Small intestine (tissue), 7 donors: ENCODE data around the gene UNC13D. TPM values are rescaled to one million over a fixed set of nuclear protein-coding genes. Genes with fewer than 3 reads are reported as not detected.
"Not testable (repeated sequence)": the region's sequence is repeated elsewhere in the genome, so short reads cannot be mapped to it uniquely, and the experiment has no call there.

Source experiments
- DNase-seq, 2 donors: peaks; one replicate each; pipeline versions ENCODE4 v3.0.0 to v3.0.0-alpha.2; 2013
- FAIRE-seq: peaks from 2 replicates; lab custom pipeline; 2012; peaks lifted over from hg19 to GRCh38; lab: Jason Lieb, UNC
- H3K27ac ChIP-seq, 3 donors: one replicate each; pipeline ENCODE4 v1.5.1; 2013; ENCODE audit warnings: low read length in 2 of 3, mild to moderate bottlenecking in 2 of 3, control low read depth in 1 of 3, inconsistent platforms in 1 of 3, low read depth in 1 of 3, moderate library complexity in 1 of 3
- H3K27me3 ChIP-seq, 3 donors: one replicate each; pipeline ENCODE4 v1.6.1; 2013; ENCODE audit warnings: low read length in 3 of 3, inconsistent platforms in 1 of 3; ENCODE audit not compliant: control insufficient read depth in 3 of 3, insufficient read depth in 3 of 3
- H3K36me3 ChIP-seq, 3 donors: one replicate each; pipeline ENCODE4 v1.6.1; 2013; ENCODE audit warnings: low read length in 3 of 3, inconsistent platforms in 1 of 3, low read depth in 1 of 3, mild to moderate bottlenecking in 1 of 3, moderate library complexity in 1 of 3; ENCODE audit not compliant: control insufficient read depth in 3 of 3, insufficient read depth in 2 of 3
- H3K4me1 ChIP-seq, 3 donors: one replicate each; pipeline ENCODE4 v1.6.1; 2013; ENCODE audit warnings: low read length in 2 of 3, inconsistent platforms in 1 of 3, low read depth in 1 of 3, mild to moderate bottlenecking in 1 of 3, moderate library complexity in 1 of 3; ENCODE audit not compliant: control insufficient read depth in 3 of 3, insufficient read depth in 2 of 3
- H3K4me3 ChIP-seq, 3 donors: one replicate each; pipeline ENCODE4 v1.5.1; 2013; ENCODE audit warnings: low read length in 3 of 3, control low read depth in 1 of 3, inconsistent platforms in 1 of 3, low read depth in 1 of 3, mild to moderate bottlenecking in 1 of 3, moderate library complexity in 1 of 3
- H3K9me3 ChIP-seq, 2 donors: one replicate each; pipeline ENCODE4 v1.6.1; 2013; ENCODE audit warnings: low read depth in 1 of 2, low read length in 1 of 2; ENCODE audit not compliant: control insufficient read depth in 2 of 2, insufficient read depth in 1 of 2
- WGBS, 3 donors: extraction: QIAGEN DNeasy Blood & Tissue Kit; methylation state at CpG; one replicate each; pipeline ENCODE4 v1.1.7; 2013; 5-methylcytosine and 5-hydroxymethylcytosine counted together
- polyA plus RNA-seq, 4 donors: library from polyadenylated mRNA; stranded (reverse) in 3 of 4; unstranded in 1 of 4; fragments of 200-250 nt in 3 of 4; fragments of 120-200 nt in 1 of 4; gene quantifications; one replicate each; pipeline versions ENCODE4 v1.2.1 to v1.2.3, GENCODE V29; 2013
- donor health status: healthy with polysubstance abuse.
- donor health status: control.
- donor health status: control.
- donor health status: Bipolar disorder and iron deficiency.
- donor health status: healthy.

The UNC13D gene
- polyA plus RNA-seq, 4 donors = 8.1 to 40.3 (median 12.6) TPM

DNA sequence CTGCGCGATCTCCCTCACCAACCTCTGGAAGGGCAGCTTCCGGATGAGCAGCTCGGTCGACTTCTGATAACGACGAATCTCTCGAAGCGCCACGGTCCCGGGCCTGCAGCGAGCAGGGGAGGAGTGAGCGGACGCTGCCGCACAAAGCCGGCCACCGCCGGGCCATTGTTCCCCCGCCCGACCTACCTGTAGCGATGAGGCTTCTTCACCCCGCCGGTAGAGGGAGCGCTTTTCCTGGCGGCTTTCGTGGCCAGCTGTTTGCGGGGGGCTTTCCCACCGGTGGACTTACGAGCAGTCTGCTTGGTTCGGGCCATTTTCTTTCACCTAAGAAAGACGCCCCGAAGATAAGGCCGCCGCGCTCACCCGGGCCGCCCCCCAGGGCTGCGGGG, 65.3 kb downstream of the UNC13D start:
- Histone ChIP-seq H3K4me1 (peaks cover 0 to 25% (median 3%) of the 10 kb centered on the region in 3 donors), H3K36me3 (peaks cover 10 to 31% (median 10%) of the 10 kb centered on the region in 3 donors), H3K27ac (peak overlapping the region; percentile 95 to 99 (median 98)), H3K9me3 (no peaks in the 10 kb centered on the region), H3K4me3 (peak overlapping the region; percentile 86 to 99 (median 97)), H3K27me3 (no peaks in the 10 kb centered on the region)
- FAIRE-seq = no peak
- 0% methylated on average over 33 to 38 of the region's 38 CpGs for WGBS, 3 donors
- DNase-seq = peak in 1 of 2 donors; percentile 64

DNA sequence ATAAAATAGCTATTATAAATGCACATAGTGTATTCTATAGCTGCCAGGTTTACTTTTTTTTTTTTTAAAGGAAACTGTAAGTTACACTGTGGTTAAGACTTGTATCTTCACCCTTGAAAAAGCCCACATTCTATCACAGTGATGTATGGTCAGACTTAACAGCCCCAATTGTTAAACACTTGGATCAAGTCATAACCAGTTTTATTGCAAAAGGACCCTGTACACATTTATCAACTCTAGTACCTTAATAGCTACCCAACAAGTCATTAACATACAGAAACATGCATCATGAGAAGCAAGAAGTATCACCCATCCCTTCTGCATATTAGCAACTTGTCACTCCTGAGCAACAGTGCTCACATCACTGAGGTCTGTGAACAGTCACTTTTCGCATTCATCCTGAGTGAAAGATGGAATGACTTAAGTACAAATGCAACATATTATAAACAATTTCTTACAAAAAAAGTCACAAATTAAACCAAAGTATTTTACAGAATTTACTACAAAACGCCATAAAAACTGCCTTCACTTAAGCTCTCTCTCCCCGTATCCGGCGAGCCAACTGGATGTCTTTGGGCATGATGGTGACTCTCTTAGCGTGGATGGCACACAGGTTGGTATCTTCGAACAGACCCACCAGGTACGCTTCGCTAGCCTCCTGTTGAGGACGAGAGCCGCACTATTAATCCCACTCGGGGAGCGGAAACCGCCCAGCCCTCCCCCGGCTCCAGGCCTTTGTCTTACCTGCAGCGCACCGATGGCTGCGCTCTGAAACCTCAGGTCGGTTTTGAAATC, 65.9 kb downstream of the UNC13D start:
- FAIRE-seq, H3K27me3 ChIP-seq, H3K9me3 ChIP-seq: not testable (repeated sequence)
- H3K4me3 ChIP-seq = peak overlapping the region; percentile 86 to 99 (median 97)
- peaks cover 0 to 22% (median 0%) of the 10 kb centered on the region in 3 donors for H3K4me1 ChIP-seq
- WGBS, 3 donors = 1% methylated on average over 19 of the region's 19 CpGs
- H3K36me3 ChIP-seq = peaks cover 10 to 35% (median 10%) of the 10 kb centered on the region in 3 donors
- DNase-seq = peak in 1 of 2 donors; percentile 39
- H3K27ac ChIP-seq = peak overlapping the region; percentile 95 to 99 (median 98)

DNA sequence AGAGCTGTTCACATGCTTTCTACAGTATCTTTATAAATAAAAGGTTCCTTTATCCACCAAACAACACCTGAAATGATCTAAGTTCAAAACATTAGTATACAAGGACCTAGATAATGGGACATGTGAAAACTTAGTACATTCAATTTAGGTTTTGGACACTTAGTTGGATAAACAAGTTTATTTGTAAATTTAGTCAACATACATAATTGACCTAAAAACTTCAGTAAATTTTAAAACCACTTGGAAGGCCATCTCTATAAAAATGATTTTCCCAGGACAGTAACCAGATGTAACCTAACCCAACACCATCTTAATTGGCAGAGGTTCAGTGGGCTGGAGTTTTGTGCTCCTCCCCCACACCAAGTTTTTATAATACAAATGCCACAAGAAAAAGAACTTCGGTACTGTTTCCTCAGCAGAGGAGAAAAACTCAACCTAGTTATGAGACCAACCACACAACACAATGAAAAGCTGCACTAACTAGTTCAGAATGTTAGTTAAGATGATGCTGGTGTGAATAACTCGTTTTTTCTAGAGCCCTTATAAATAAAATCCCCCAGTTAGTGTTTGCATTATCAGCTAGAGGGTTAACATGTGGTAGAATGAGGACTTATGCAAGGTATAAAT, 66.8 kb downstream of the UNC13D start:
- Histone ChIP-seq H3K4me1 (peaks cover 0 to 26% (median 0%) of the 10 kb centered on the region in 3 donors), H3K9me3 (no peaks in the 10 kb centered on the region), H3K27ac (no peak overlapping the region), H3K27me3 (no peaks in the 10 kb centered on the region), H3K4me3 (peak overlapping the region in 2 of 3 donors; percentile 86 to 97), H3K36me3 (peaks cover 10 to 35% (median 10%) of the 10 kb centered on the region in 3 donors)
- WGBS, 3 donors = 5 to 8% (median 6%) methylated on average over 2 of the region's 2 CpGs
- peak in 1 of 2 donors; percentile 28 for DNase-seq
- no peak for FAIRE-seq

Other genes with a start within 250 kb of the UNC13D start
- gene SMIM5, start 211.0 kb downstream of the UNC13D start, polyA plus RNA-seq = 100 to 1,000 TPM in 1 of 4 donors, 10 to 100 TPM in 3; 10.4 to 114 (median 52.9) TPM
- 10 to 100 TPM; 14.6 to 41.2 (median 17.9) TPM for gene RECQL5, start 177.2 kb downstream of the UNC13D start, polyA plus RNA-seq
- 10 to 100 TPM; 52.6 to 92.7 (median 75.0) TPM for gene SAP30BP, start 177.1 kb downstream of the UNC13D start, polyA plus RNA-seq
- gene ITGB4, start 122.9 kb downstream of the UNC13D start, polyA plus RNA-seq = 100 to 1,000 TPM in 3 of 4 donors, 10 to 100 TPM in 1; 37.4 to 288 (median 155) TPM
- 100 to 1,000 TPM in 1 of 4 donors, 10 to 100 TPM in 3; 43.4 to 116 (median 81.4) TPM for gene GALK1, start 79.2 kb downstream of the UNC13D start, polyA plus RNA-seq
- gene UNK, start 59.6 kb downstream of the UNC13D start, polyA plus RNA-seq = 10 to 100 TPM in 3 of 4 donors, 1 to 10 TPM in 1; 8.9 to 34.3 (median 16.3) TPM
- gene WBP2, start 10.9 kb upstream of the UNC13D start, polyA plus RNA-seq = 100 to 1,000 TPM in 2 of 4 donors, 10 to 100 TPM in 2; 68.4 to 121 (median 99.8) TPM
- gene TRIM47, start 34.2 kb upstream of the UNC13D start, polyA plus RNA-seq = 10 to 100 TPM in 3 of 4 donors, 1 to 10 TPM in 1; 4.9 to 63.3 (median 43.8) TPM
- 10 to 100 TPM in 2 of 4 donors, 1 to 10 TPM in 2; 6.5 to 17.1 (median 11.3) TPM for gene TRIM65, start 52.5 kb upstream of the UNC13D start, polyA plus RNA-seq
- gene MRPL38, start 60.5 kb upstream of the UNC13D start, polyA plus RNA-seq = 10 to 100 TPM; 56.9 to 93.5 (median 65.1) TPM
- 10 to 100 TPM in 1 of 4 donors, 1 to 10 TPM in 3; 2.2 to 45.7 (median 5.4) TPM for gene FBF1, start 96.6 kb upstream of the UNC13D start, polyA plus RNA-seq
- gene ACOX1, start 134.8 kb upstream of the UNC13D start, polyA plus RNA-seq = 100 to 1,000 TPM in 1 of 4 donors, 10 to 100 TPM in 3; 20.6 to 111 (median 62.5) TPM
- 10 to 100 TPM; 22.8 to 96.6 (median 54.7) TPM for gene TEN1, start 134.8 kb upstream of the UNC13D start, polyA plus RNA-seq
- gene CDK3, start 156.5 kb upstream of the UNC13D start, polyA plus RNA-seq = 10 to 100 TPM in 3 of 4 donors, 1 to 10 TPM in 1; 7.9 to 82.3 (median 41.7) TPM
- gene EVPL, start 182.9 kb upstream of the UNC13D start, polyA plus RNA-seq = 10 to 100 TPM; 10.7 to 66.4 (median 41.9) TPM
- gene SRP68, start 228.1 kb upstream of the UNC13D start, polyA plus RNA-seq = 10 to 100 TPM; 34.0 to 61.5 (median 39.2) TPM
- under 1 TPM in 2 of 4 donors, not detected in 2; 0.25 to 0.54 TPM for gene GALR2, start 230.4 kb upstream of the UNC13D start, polyA plus RNA-seq
- gene ZACN, start 234.8 kb upstream of the UNC13D start, polyA plus RNA-seq = 10 to 100 TPM in 1 of 4 donors, 1 to 10 TPM in 2, under 1 TPM in 1; 0.87 to 21.6 (median 2.0) TPM